HuH-7.5 (cell line): ENCODE measurements around the gene TNS1.

ENCODE experiments used
- DNase-seq: peaks from one replicate; pipeline ENCODE4 v3.0.0; 2011; ENCODE audit warnings: low spot score

Gene TNS1

GRCh38 chr2:217929757-217930707 is 72.8 kb downstream of the TNS1 start:
- DNase-seq, result no peak

GRCh38 chr2:217929272-217929671 is 73.5 kb downstream of the TNS1 start:
- no peak for DNase-seq

GRCh38 chr2:217928324-217929181 is 74.2 kb downstream of the TNS1 start:
- no peak for DNase-seq

- no peak for DNase-seq
These were observed 75.0 kb downstream of the TNS1 start for GRCh38 chr2:217927601-217928323.

GRCh38 chr2:217926801-217927200 is 76.0 kb downstream of the TNS1 start:
- no peak for DNase-seq

- no peak for DNase-seq
These were observed 78.4 kb downstream of the TNS1 start for GRCh38 chr2:217924346-217924901.

- no peak for DNase-seq
These were observed 79.6 kb downstream of the TNS1 start for GRCh38 chr2:217923007-217923686.

GRCh38 chr2:217922101-217923006 is 80.4 kb downstream of the TNS1 start:
- DNase-seq, result no peak

- DNase-seq, result no peak
These were observed 81.8 kb downstream of the TNS1 start for GRCh38 chr2:217920879-217921603.

GRCh38 chr2:217919781-217920351 is 82.9 kb downstream of the TNS1 start:
- DNase-seq, result no peak

- DNase-seq, result no peak
These were observed 83.6 kb downstream of the TNS1 start for GRCh38 chr2:217919204-217919603.

- no peak for DNase-seq
These were observed 84.3 kb downstream of the TNS1 start for GRCh38 chr2:217918308-217919024.

- DNase-seq, result no peak
These were observed 86.1 kb downstream of the TNS1 start for GRCh38 chr2:217916504-217917254.

- DNase-seq, result no peak
These were observed 87.1 kb downstream of the TNS1 start for GRCh38 chr2:217915706-217916105.

GRCh38 chr2:217914878-217915277 is 87.9 kb downstream of the TNS1 start:
- DNase-seq, result no peak

- DNase-seq, result no peak
These were observed 88.7 kb downstream of the TNS1 start for GRCh38 chr2:217914078-217914477.

GRCh38 chr2:217913436-217913835 is 89.4 kb downstream of the TNS1 start:
- DNase-seq, result no peak
